Measurements from ENCODE around the gene SPACA4. TPM values are rescaled to one million over a fixed set of nuclear protein-coding genes. Genes with fewer than 3 reads are reported as not detected.

The SPACA4 gene
- polyA plus RNA-seq, 1 of the 3 experiments (the other 2 are of a cell fraction), result not detected

DNA sequence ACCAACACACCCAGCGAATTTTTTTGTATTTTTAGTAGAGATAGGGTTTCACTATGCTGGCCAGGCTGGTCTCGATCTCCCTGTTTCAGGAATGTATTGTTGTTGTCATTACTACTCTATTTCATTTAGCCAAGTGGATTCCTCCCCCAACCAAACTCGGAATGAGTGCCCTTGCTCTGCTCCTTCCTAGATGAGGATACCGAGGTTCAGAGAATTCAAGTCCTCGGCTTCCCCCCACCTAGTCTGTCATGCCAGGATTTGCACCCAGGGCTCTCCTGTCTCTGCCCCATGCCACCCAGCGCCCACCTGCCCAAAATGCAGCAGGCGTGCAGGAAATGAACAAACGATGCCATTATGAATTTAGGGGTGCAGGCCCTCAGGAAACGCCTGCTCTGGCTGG lies 3.5 kb upstream of the SPACA4 start:
- Histone ChIP-seq H3K79me2 (ENCODE audit: insufficient read depth) (no peaks in the 10 kb centered on the region), H2AFZ (ENCODE audit: low read depth) (no peak overlapping the region), H4K20me1 (ENCODE audit: insufficient read depth) (no peaks in the 10 kb centered on the region), H3K36me3 (replicated peaks in 1 of 2; ENCODE audit: control insufficient read depth in 1 of 2, insufficient read depth in 2 of 2, low read length in 1 of 2) (no peaks in the 10 kb centered on the region), H3K27ac (ENCODE audit: low read depth in 2 of 2, low read length in 1 of 2) (no peak overlapping the region), H3K4me2 (no peak overlapping the region), H3F3A (replicated peaks; ENCODE audit: insufficient read depth) (no peaks in the 10 kb centered on the region), H3K4me1 (ENCODE audit: control insufficient read depth in 1 of 2, insufficient read depth in 2 of 2, low read depth in 1 of 2, low read length in 1 of 2) (no peaks in the 10 kb centered on the region), H3K27me3 (ENCODE audit: insufficient read depth) (no peaks in the 10 kb centered on the region; the same call in 1 of the 2 replicates), H3K4me3 (ENCODE audit: low read depth in 2 of 2, low read length in 1 of 2) (no peak overlapping the region), H3K9me2 (no peaks in the 10 kb centered on the region), H3K9me3 (no peaks in the 10 kb centered on the region), H3K9ac (no peak overlapping the region)
- no peak for DNase-seq
- ChIA-PET CTCF (interaction anchor here (1.4 to 2.0 kb wide), 2 partner anchors 19 to 113 kb away, joined by 4 to 6 read pairs; no protein-coding TSS in a partner anchor), POLR2A (no interaction called here)
- TF ChIP-seq RAD21 (IDR thresholded peaks at IDR 0.05; ENCODE audit: low read length) (no peak), EZH2phosphoT487 (IDR thresholded peaks at IDR 0.05; ENCODE audit: borderline replicate concordance, low read depth) (no peak), RXRA (IDR thresholded peaks at IDR 0.05; ENCODE audit: borderline replicate concordance, low read depth) (no peak), SIN3A (IDR thresholded peaks at IDR 0.05; ENCODE audit: borderline replicate concordance, low read depth, low read length) (no peak), POLR2AphosphoS5 (IDR thresholded peaks at IDR 0.05; ENCODE audit: low read depth, low read length) (no peak), MXI1 (IDR thresholded peaks at IDR 0.05; ENCODE audit: low read depth, low read length) (no peak), MEF2A (IDR thresholded peaks at IDR 0.05; ENCODE audit: borderline replicate concordance, low read depth) (no peak), RCOR1 (IDR thresholded peaks at IDR 0.05; ENCODE audit: low read length) (no peak), GATA2 (CRISPR knock-in tag; IDR thresholded peaks at IDR 0.05) (no peak), JUND (IDR thresholded peaks at IDR 0.05) (no peak), CHD2 (IDR thresholded peaks at IDR 0.05; ENCODE audit: low read length, partially characterized antibody) (no peak), RFX5 (IDR thresholded peaks at IDR 0.05; ENCODE audit: low read length) (no peak), FOXJ3 (CRISPR knock-in tag; IDR thresholded peaks at IDR 0.05) (no peak), YY1 (IDR thresholded peaks at IDR 0.05; ENCODE audit: low read depth) (no peak)
- TF ChIP-seq, protein P1, sequence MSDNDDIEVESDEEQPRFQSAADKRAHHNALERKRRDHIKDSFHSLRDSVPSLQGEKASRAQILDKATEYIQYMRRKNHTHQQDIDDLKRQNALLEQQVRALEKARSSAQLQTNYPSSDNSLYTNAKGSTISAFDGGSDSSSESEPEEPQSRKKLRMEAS (IDR thresholded peaks at IDR 0.05; ENCODE audit: low read depth), result no peak
- TF ChIP-seq, protein P2, sequence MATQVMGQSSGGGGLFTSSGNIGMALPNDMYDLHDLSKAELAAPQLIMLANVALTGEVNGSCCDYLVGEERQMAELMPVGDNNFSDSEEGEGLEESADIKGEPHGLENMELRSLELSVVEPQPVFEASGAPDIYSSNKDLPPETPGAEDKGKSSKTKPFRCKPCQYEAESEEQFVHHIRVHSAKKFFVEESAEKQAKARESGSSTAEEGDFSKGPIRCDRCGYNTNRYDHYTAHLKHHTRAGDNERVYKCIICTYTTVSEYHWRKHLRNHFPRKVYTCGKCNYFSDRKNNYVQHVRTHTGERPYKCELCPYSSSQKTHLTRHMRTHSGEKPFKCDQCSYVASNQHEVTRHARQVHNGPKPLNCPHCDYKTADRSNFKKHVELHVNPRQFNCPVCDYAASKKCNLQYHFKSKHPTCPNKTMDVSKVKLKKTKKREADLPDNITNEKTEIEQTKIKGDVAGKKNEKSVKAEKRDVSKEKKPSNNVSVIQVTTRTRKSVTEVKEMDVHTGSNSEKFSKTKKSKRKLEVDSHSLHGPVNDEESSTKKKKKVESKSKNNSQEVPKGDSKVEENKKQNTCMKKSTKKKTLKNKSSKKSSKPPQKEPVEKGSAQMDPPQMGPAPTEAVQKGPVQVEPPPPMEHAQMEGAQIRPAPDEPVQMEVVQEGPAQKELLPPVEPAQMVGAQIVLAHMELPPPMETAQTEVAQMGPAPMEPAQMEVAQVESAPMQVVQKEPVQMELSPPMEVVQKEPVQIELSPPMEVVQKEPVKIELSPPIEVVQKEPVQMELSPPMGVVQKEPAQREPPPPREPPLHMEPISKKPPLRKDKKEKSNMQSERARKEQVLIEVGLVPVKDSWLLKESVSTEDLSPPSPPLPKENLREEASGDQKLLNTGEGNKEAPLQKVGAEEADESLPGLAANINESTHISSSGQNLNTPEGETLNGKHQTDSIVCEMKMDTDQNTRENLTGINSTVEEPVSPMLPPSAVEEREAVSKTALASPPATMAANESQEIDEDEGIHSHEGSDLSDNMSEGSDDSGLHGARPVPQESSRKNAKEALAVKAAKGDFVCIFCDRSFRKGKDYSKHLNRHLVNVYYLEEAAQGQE (IDR thresholded peaks at IDR 0.05; ENCODE audit: low read depth, low read length), result no peak
- TF ChIP-seq, protein P3, sequence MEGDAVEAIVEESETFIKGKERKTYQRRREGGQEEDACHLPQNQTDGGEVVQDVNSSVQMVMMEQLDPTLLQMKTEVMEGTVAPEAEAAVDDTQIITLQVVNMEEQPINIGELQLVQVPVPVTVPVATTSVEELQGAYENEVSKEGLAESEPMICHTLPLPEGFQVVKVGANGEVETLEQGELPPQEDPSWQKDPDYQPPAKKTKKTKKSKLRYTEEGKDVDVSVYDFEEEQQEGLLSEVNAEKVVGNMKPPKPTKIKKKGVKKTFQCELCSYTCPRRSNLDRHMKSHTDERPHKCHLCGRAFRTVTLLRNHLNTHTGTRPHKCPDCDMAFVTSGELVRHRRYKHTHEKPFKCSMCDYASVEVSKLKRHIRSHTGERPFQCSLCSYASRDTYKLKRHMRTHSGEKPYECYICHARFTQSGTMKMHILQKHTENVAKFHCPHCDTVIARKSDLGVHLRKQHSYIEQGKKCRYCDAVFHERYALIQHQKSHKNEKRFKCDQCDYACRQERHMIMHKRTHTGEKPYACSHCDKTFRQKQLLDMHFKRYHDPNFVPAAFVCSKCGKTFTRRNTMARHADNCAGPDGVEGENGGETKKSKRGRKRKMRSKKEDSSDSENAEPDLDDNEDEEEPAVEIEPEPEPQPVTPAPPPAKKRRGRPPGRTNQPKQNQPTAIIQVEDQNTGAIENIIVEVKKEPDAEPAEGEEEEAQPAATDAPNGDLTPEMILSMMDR (IDR thresholded peaks at IDR 0.05), result no peak
- TF ChIP-seq, protein P4, sequence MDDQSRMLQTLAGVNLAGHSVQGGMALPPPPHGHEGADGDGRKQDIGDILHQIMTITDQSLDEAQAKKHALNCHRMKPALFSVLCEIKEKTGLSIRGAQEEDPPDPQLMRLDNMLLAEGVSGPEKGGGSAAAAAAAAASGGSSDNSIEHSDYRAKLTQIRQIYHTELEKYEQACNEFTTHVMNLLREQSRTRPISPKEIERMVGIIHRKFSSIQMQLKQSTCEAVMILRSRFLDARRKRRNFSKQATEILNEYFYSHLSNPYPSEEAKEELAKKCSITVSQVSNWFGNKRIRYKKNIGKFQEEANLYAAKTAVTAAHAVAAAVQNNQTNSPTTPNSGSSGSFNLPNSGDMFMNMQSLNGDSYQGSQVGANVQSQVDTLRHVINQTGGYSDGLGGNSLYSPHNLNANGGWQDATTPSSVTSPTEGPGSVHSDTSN (IDR thresholded peaks at IDR 0.05), result no peak
- 77% methylated on average over 8 of the region's 9 CpGs for WGBS (ENCODE audit: low lambda C conversion rate)

All from SK-N-SH (cell line).